ENCODE data around the gene PITPNM1. TPM values are rescaled to one million over a fixed set of nuclear protein-coding genes. Genes with fewer than 3 reads are reported as not detected.

PITPNM1 gene
- total RNA-seq, 1 donor from 2014 or later: 71.5 TPM

GRCh38 chr11:67544616-67545242 lies 39.6 kb upstream of the PITPNM1 start:
- Histone ChIP-seq H3K4me2 (ENCODE audit: low read length) (no peak overlapping the region), H3K79me2 (ENCODE audit: insufficient read depth, low read length) (no peaks in the 10 kb centered on the region), H3K4me3 (ENCODE audit: insufficient read depth, low read depth, low read length) (no peak overlapping the region), H2AFZ (ENCODE audit: low read depth, low read length) (no peak overlapping the region), H3K4me1 (ENCODE audit: insufficient read depth, low read length) (no peaks in the 10 kb centered on the region), H3K27me3 (ENCODE audit: insufficient read depth, low read length) (no peaks in the 10 kb centered on the region), H3K9me3 (ENCODE audit: insufficient read depth, low read depth, low read length) (no peaks in the 10 kb centered on the region), H4K20me1 (ENCODE audit: insufficient read depth, low read length) (no peaks in the 10 kb centered on the region), H3K27ac (ENCODE audit: low read depth, low read length) (no peak overlapping the region), H3K9ac (ENCODE audit: low read length) (no peak overlapping the region), H3K36me3 (ENCODE audit: insufficient read depth, low read length) (no peaks in the 10 kb centered on the region)
- no peak overlapping the region for H3K27ac Mint-ChIP-seq (ENCODE audit: unreplicated experiment)
- H3K4me1 Mint-ChIP-seq (ENCODE audit: low read depth, unreplicated experiment): no peaks in the 10 kb centered on the region
- H3K27me3 Mint-ChIP-seq (ENCODE audit: low read depth, unreplicated experiment): peaks cover 23% of the 10 kb centered on the region
- no peak for DNase-seq (ENCODE audit: low read depth)
- FAIRE-seq: no peak
- no peak overlapping the region for H3K4me3 Mint-ChIP-seq (ENCODE audit: unreplicated experiment)
- TF ChIP-seq, protein P1, sequence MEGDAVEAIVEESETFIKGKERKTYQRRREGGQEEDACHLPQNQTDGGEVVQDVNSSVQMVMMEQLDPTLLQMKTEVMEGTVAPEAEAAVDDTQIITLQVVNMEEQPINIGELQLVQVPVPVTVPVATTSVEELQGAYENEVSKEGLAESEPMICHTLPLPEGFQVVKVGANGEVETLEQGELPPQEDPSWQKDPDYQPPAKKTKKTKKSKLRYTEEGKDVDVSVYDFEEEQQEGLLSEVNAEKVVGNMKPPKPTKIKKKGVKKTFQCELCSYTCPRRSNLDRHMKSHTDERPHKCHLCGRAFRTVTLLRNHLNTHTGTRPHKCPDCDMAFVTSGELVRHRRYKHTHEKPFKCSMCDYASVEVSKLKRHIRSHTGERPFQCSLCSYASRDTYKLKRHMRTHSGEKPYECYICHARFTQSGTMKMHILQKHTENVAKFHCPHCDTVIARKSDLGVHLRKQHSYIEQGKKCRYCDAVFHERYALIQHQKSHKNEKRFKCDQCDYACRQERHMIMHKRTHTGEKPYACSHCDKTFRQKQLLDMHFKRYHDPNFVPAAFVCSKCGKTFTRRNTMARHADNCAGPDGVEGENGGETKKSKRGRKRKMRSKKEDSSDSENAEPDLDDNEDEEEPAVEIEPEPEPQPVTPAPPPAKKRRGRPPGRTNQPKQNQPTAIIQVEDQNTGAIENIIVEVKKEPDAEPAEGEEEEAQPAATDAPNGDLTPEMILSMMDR (IDR thresholded peaks at IDR 0.05; ENCODE audit: insufficient read depth, low read depth, low read length): no peak
- no peak for TF ChIP-seq EZH2 (IDR thresholded peaks at IDR 0.05; ENCODE audit: insufficient read depth, low read length)
- peaks cover 2% of the 10 kb centered on the region for H3K36me3 Mint-ChIP-seq (ENCODE audit: low read depth, unreplicated experiment)
- no peaks in the 10 kb centered on the region for H3K9me3 Mint-ChIP-seq (ENCODE audit: unreplicated experiment)

DNA sequence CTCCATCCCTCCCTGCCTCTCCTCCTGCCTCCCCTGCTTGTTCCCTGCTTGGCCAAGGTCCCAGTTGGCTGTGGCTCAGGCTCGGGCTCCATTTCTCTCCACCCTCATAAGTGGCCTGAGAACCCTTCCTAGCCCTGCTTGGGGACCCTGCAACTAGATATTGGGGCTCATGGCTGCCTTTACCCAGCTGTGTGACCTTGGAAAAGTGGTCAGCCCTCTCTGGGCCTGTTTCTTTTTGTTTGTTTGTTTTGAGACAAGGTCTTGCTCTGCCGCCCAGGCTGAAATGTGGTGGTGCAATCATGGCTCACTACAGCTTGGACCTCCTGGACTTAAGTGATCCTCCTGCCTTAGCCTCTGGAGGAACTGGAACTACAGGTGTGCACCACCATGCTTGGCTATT lies 38.4 kb upstream of the PITPNM1 start:
- H3K36me3 ChIP-seq (ENCODE audit: insufficient read depth, low read length): no peaks in the 10 kb centered on the region
- H3K4me1 ChIP-seq (ENCODE audit: insufficient read depth, low read length): no peaks in the 10 kb centered on the region
- H2AFZ ChIP-seq (ENCODE audit: low read depth, low read length): no peak overlapping the region
- H3K27me3 ChIP-seq (ENCODE audit: insufficient read depth, low read length): no peaks in the 10 kb centered on the region
- H3K9ac ChIP-seq (ENCODE audit: low read length): no peak overlapping the region
- H3K79me2 ChIP-seq (ENCODE audit: insufficient read depth, low read length): no peaks in the 10 kb centered on the region
- H3K36me3 Mint-ChIP-seq (ENCODE audit: low read depth, unreplicated experiment): peaks cover 2% of the 10 kb centered on the region
- no peaks in the 10 kb centered on the region for H3K9me3 Mint-ChIP-seq (ENCODE audit: unreplicated experiment)
- H3K27ac ChIP-seq (ENCODE audit: low read depth, low read length): no peak overlapping the region
- H3K27me3 Mint-ChIP-seq (ENCODE audit: low read depth, unreplicated experiment): peaks cover 23% of the 10 kb centered on the region
- TF ChIP-seq EZH2 (IDR thresholded peaks at IDR 0.05; ENCODE audit: insufficient read depth, low read length): no peak
- TF ChIP-seq, protein P1 (IDR thresholded peaks at IDR 0.05; ENCODE audit: insufficient read depth, low read depth, low read length): no peak
- no peaks in the 10 kb centered on the region for H3K4me1 Mint-ChIP-seq (ENCODE audit: low read depth, unreplicated experiment)
- H3K4me3 ChIP-seq (ENCODE audit: insufficient read depth, low read depth, low read length): no peak overlapping the region
- FAIRE-seq: no peak
- no peak overlapping the region for H3K27ac Mint-ChIP-seq (ENCODE audit: unreplicated experiment)
- no peak overlapping the region for H3K4me2 ChIP-seq (ENCODE audit: low read length)
- H3K9me3 ChIP-seq (ENCODE audit: insufficient read depth, low read depth, low read length): no peaks in the 10 kb centered on the region
- H4K20me1 ChIP-seq (ENCODE audit: insufficient read depth, low read length): no peaks in the 10 kb centered on the region
- H3K4me3 Mint-ChIP-seq (ENCODE audit: unreplicated experiment): no peak overlapping the region
- DNase-seq (ENCODE audit: low read depth): no peak

- Histone ChIP-seq H3K27me3 (ENCODE audit: insufficient read depth, low read length) (no peaks in the 10 kb centered on the region), H3K4me1 (ENCODE audit: insufficient read depth, low read length) (no peaks in the 10 kb centered on the region), H3K27ac (ENCODE audit: low read depth, low read length) (no peak overlapping the region), H3K9ac (ENCODE audit: low read length) (no peak overlapping the region), H3K79me2 (ENCODE audit: insufficient read depth, low read length) (no peaks in the 10 kb centered on the region), H3K4me3 (ENCODE audit: insufficient read depth, low read depth, low read length) (no peak overlapping the region), H2AFZ (ENCODE audit: low read depth, low read length) (no peak overlapping the region), H3K9me3 (ENCODE audit: insufficient read depth, low read depth, low read length) (no peaks in the 10 kb centered on the region), H3K36me3 (ENCODE audit: insufficient read depth, low read length) (no peaks in the 10 kb centered on the region), H3K4me2 (ENCODE audit: low read length) (no peak overlapping the region), H4K20me1 (ENCODE audit: insufficient read depth, low read length) (no peaks in the 10 kb centered on the region)
- Mint-ChIP-seq H3K27ac (ENCODE audit: unreplicated experiment) (no peak overlapping the region), H3K4me1 (ENCODE audit: low read depth, unreplicated experiment) (no peaks in the 10 kb centered on the region), H3K4me3 (ENCODE audit: unreplicated experiment) (no peak overlapping the region), H3K9me3 (ENCODE audit: unreplicated experiment) (no peaks in the 10 kb centered on the region), H3K27me3 (ENCODE audit: low read depth, unreplicated experiment) (peaks cover 26% of the 10 kb centered on the region), H3K36me3 (ENCODE audit: low read depth, unreplicated experiment) (peaks cover 2% of the 10 kb centered on the region)
- DNase-seq (ENCODE audit: low read depth) (no peak), FAIRE-seq (no peak)
- no peak for TF ChIP-seq EZH2 (IDR thresholded peaks at IDR 0.05; ENCODE audit: insufficient read depth, low read length)
- TF ChIP-seq, protein P1 (IDR thresholded peaks at IDR 0.05; ENCODE audit: insufficient read depth, low read depth, low read length): no peak
These were observed 37.8 kb upstream of the PITPNM1 start for GRCh38 chr11:67542971-67543370.

Measured in astrocyte (in vitro differentiated cells and primary cell).